PFSK-1 (cell line): ENCODE measurements around the gene PARP3. TPM values are rescaled to one million over a fixed set of nuclear protein-coding genes. Genes with fewer than 3 reads are reported as not detected.

Experiments used
- FOXP2 ChIP-seq: optimal IDR thresholded peaks from 2 replicates; pipeline ENCODE3; 2011; ENCODE audit warnings: borderline replicate concordance, control low read depth, inconsistent platforms; ENCODE audit not compliant: insufficient read depth; ENCODE audit errors: extremely low read length, extremely low read depth
- POLR2AphosphoS5 ChIP-seq: IDR thresholded peaks from 2 replicates; pipeline ENCODE4 v1.6.1; 2012; ENCODE audit warnings: low read depth, mild to moderate bottlenecking, control low read depth, low read length, moderate library complexity
- SIN3A ChIP-seq: IDR thresholded peaks from 2 replicates; pipeline ENCODE4 v1.6.1; 2012; ENCODE audit warnings: mild to moderate bottlenecking, low read length, moderate library complexity, borderline replicate concordance; ENCODE audit not compliant: insufficient read depth
- TAF1 ChIP-seq: IDR thresholded peaks from 2 replicates; pipeline ENCODE4 v1.6.1; 2012; ENCODE audit warnings: low read length, control low read depth, borderline replicate concordance; ENCODE audit not compliant: insufficient read depth
- polyA plus RNA-seq: library from polyadenylated mRNA; unstranded; fragments of >200 nt; gene quantifications from one replicate; pipeline ENCODE4 v1.2.1, GENCODE V29; 2012; ENCODE audit warnings: low read depth, missing spikeins; ENCODE audit not compliant: insufficient read length
- TF ChIP-seq, protein P1 (sequence below), 2 experiments: IDR thresholded peaks; 2 replicates each; pipeline versions ENCODE4 v1.6.1 to v1.8.0; 2011 to 2012; ENCODE audit warnings: low read depth in 2 of 2, low read length in 2 of 2, control low read depth in 1 of 2, inconsistent platforms in 1 of 2, mild to moderate bottlenecking in 1 of 2, moderate library complexity in 1 of 2; ENCODE audit not compliant: insufficient read depth in 1 of 2

PARP3 gene
- polyA plus RNA-seq = 15.4 TPM

DNA sequence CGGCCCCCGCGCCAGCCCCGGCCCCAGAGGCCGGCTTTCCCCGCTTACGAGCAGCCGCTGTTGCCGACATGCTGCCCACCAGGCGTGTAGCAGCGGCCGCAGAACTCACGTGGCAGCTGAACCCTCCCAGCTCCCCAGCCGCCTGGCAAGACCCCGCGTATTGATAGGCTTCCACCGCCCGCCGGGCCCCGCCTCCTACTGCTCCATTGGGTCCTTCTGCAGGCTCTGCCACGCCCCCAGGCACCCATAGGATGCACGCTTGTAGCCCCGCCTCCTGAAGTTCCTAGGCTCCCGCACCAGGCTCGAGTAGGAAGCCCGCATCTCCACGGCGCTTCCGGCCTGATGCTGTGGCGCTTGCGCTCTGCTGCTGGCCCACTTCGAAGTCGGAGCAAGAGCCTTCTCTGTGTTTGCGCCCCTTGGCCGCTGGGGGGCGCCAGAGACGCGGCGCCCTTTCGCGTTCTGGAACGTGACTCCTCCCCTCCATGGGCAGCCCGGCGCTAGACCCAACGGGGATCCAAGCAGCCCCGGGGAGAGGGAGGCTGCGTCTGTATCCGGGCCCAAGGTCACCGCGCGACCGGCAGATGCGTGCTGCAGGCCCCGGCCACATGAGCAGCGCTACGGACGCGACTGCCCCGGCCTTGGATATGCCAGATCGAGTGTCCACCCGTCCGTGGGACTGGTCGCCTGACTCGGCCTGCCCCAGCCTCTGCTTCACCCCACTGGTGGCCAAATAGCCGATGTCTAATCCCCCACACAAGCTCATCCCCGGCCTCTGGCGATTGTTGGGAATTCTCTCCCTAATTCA is at the start of gene PARP3, which contains the start of gene RRP9:
TSS of gene PARP3 (plus strand) at position 566 of the 805 bp plus-strand sequence. CDS start 993 bp downstream, outside the sequence.
TSS of gene RRP9 (minus strand) at position 107 of the 805 bp plus-strand sequence. CDS start at position 70, 37 bp downstream.
- TF ChIP-seq FOXP2 = no peak
- TF ChIP-seq SIN3A = peak; percentile 67; the same call in 1 of the 2 replicates
- TF ChIP-seq, protein P1, sequence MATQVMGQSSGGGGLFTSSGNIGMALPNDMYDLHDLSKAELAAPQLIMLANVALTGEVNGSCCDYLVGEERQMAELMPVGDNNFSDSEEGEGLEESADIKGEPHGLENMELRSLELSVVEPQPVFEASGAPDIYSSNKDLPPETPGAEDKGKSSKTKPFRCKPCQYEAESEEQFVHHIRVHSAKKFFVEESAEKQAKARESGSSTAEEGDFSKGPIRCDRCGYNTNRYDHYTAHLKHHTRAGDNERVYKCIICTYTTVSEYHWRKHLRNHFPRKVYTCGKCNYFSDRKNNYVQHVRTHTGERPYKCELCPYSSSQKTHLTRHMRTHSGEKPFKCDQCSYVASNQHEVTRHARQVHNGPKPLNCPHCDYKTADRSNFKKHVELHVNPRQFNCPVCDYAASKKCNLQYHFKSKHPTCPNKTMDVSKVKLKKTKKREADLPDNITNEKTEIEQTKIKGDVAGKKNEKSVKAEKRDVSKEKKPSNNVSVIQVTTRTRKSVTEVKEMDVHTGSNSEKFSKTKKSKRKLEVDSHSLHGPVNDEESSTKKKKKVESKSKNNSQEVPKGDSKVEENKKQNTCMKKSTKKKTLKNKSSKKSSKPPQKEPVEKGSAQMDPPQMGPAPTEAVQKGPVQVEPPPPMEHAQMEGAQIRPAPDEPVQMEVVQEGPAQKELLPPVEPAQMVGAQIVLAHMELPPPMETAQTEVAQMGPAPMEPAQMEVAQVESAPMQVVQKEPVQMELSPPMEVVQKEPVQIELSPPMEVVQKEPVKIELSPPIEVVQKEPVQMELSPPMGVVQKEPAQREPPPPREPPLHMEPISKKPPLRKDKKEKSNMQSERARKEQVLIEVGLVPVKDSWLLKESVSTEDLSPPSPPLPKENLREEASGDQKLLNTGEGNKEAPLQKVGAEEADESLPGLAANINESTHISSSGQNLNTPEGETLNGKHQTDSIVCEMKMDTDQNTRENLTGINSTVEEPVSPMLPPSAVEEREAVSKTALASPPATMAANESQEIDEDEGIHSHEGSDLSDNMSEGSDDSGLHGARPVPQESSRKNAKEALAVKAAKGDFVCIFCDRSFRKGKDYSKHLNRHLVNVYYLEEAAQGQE (IDR thresholded peaks at IDR 0.05; ENCODE audit: insufficient read depth in 1 of 2, low read depth in 2 of 2, low read length in 2 of 2) = peak in 1 of 2 experiments; percentile 37; a peak in 1 of 4 replicates
- peak; percentile 66; the same call in 1 of the 2 replicates for TF ChIP-seq POLR2AphosphoS5
- TF ChIP-seq TAF1 = no peak

DNA sequence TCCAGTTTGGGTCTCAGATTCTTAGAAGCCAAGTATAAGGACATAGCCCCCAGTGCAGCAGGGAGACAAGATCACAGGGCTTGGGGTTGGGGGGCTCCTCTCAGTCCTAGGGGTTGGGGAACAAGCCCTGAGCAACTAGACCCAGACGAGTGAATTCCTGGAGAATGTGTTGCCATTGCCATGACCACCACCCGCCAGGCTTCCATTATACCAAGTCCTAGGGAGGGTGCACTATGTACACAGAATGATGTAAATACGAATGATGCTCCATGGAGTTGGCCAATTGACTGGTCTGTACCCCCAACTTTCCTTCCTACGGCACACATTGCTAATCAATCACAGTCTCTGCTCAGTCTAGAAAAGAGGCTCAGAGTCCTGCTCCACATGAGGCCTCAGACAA is 47.8 kb upstream of the PARP3 start:
- TF ChIP-seq TAF1 (no peak), POLR2AphosphoS5 (no peak), FOXP2 (no peak), SIN3A (no peak)
- TF ChIP-seq, protein P1 (IDR thresholded peaks at IDR 0.05; ENCODE audit: insufficient read depth in 1 of 2, low read depth in 2 of 2, low read length in 2 of 2) = no peak

DNA sequence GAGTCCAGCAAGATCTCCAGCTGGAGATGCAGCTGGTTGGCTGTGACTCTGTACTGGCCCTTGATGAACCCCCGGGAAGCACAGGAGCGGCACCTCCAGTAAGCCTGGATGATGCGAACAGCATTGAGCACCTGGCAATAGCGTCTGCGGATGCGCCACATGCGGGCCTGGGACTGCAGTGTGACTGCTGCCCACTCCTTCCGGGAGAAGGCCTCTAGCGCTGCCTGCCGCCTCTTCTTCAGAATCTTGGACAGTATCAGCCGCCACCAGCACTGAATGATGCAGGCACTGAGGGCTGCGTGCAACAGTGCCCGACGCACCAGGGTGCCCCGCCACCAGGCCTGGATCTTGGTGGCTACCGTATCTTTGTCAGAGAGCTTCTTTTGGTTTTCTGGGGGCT is 47.2 kb upstream of the PARP3 start:
- TF ChIP-seq, protein P1 (IDR thresholded peaks at IDR 0.05; ENCODE audit: insufficient read depth in 1 of 2, low read depth in 2 of 2, low read length in 2 of 2) = no peak
- TF ChIP-seq POLR2AphosphoS5 (no peak), SIN3A (no peak)

DNA sequence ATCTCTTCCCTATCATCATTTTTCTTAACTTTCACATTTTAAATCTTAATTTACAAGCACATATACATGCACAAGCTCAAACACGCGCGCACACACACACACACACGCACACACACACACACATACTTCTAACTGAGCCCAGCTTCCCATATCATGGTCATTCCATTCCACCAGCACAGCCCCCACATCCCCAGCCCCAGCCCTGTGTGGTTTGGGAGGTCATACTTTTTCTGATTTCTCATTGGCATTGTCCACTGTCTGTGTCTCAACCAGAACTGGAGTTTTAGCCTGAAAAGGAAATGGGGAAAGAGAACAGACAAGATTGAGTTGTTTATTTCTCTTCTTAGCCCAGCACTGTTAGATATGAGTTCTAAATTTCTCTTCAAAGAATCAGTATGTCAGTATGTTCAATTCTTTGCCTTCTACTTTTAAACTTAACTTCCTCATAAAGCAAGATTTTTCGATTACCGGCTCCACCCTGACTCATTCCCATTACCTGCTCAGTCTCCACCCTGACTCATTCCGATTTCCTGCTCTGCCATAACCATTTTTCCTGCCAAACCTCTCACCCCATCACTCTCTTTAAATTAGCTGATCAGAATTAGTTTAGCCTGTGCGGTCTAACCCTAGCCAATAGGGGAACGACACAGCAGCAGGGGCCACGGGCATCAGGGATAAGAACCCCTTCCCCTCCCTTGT is 45.4 kb upstream of the PARP3 start:
- no peak for TF ChIP-seq TAF1
- TF ChIP-seq POLR2AphosphoS5 = no peak
- no peak for TF ChIP-seq FOXP2
- TF ChIP-seq SIN3A = no peak
- TF ChIP-seq, protein P1 (IDR thresholded peaks at IDR 0.05; ENCODE audit: insufficient read depth in 1 of 2, low read depth in 2 of 2, low read length in 2 of 2) = no peak
